Ovary (tissue), 9 donors: ENCODE data around the gene WNT9A. TPM values are rescaled to one million over a fixed set of nuclear protein-coding genes. Genes with fewer than 3 reads are reported as not detected.
A peak's percentile ranks its signal among the peaks of the same experiment; 100 is the strongest.

Source experiments
- DNase-seq, 5 donors: peaks; one replicate each; pipeline ENCODE4 v3.0.0-alpha.2; 2019 to 2020
- H3K27ac ChIP-seq, 2 donors: fragments of 200-600 bp; one replicate each; pipeline versions ENCODE4 v1.5.1 to v1.8.0; 2019 to 2022
- H3K27me3 ChIP-seq: fragments of 200-600 bp; one replicate; pipeline ENCODE4 v1.8.0; 2022
- H3K36me3 ChIP-seq: fragments of 200-600 bp; sonication (generic); one replicate; pipeline ENCODE4 v1.5.1; 2019
- H3K4me1 ChIP-seq: one replicate; pipeline ENCODE4 v1.8.1; 2013; ENCODE audit warnings: mild to moderate bottlenecking, moderate library complexity; ENCODE audit not compliant: insufficient read depth
- H3K4me3 ChIP-seq: fragments of 200-600 bp; sonication (generic); one replicate; pipeline ENCODE4 v1.5.1; 2017
- H3K9me3 ChIP-seq, 2 donors: fragments of 200-600 bp in 1 of 2; sonication (generic) in 1 of 2; one replicate each; pipeline versions ENCODE4 v1.5.1 to v1.8.1; 2013 to 2019; ENCODE audit warnings: mild to moderate bottlenecking in 1 of 2, moderate library complexity in 1 of 2
- CTCF ChIP-seq, 3 donors: fragments of 450-650 bp in 2 of 3; fragments of 200-600 bp in 1 of 3; IDR thresholded peaks; one replicate each; pipeline versions ENCODE4 v1.5.1 to v1.8.0; 2016 to 2022; ENCODE audit warnings: antibody characterized with exemption in 3 of 3, mild to moderate bottlenecking in 1 of 3
- EP300 ChIP-seq: sonication (generic); formaldehyde crosslinking; IDR thresholded peaks from one replicate; pipeline ENCODE4 v1.6.1; 2017; ENCODE audit warnings: antibody characterized with exemption
- POLR2A ChIP-seq: fragments of 450-650 bp; IDR thresholded peaks from one replicate; pipeline ENCODE4 v1.6.1; 2017; ENCODE audit warnings: antibody characterized with exemption, mild to moderate bottlenecking, moderate library complexity
- WGBS, 3 donors: extraction: QIAGEN DNeasy Blood & Tissue Kit in 1 of 3; methylation state at CpG; one replicate each; pipeline versions ENCODE4 v1.1.5 to v1.1.7; 2013 to 2017; 5-methylcytosine and 5-hydroxymethylcytosine counted together
- intact Hi-C, 4 donors: fragments of 100-400 bp; cut with DNase I; formaldehyde crosslinking; loops; one replicate each; pipeline versions ENCODE4 v1.11.0 to v1.15.1; 2022 to 2023
- polyA plus RNA-seq, 2 donors: library from polyadenylated mRNA; stranded (reverse); fragments of 200-250 nt in 1 of 2; fragments of 350-450 nt in 1 of 2; fragmentation: Illumina TruSeq in 1 of 2; extraction: RNeasy Lipid Tissue Mini Kit (QIAGEN cat#74804) in 1 of 2; gene quantifications; one replicate each; pipeline ENCODE4 v1.2.3, GENCODE V29; 2013 to 2014
- total RNA-seq, 7 donors: library from RNA; depleted of rRNA in 2 of 7; stranded (reverse); fragments of >200 nt in 2 of 7; fragmentation: NEBNext Ultra II Directional in 3 of 7; extraction: Animal tissue kit (Norgen Biotek cat#: 25700) in 3 of 7; gene quantifications; one replicate each; pipeline versions ENCODE4 v1.1.0 to v1.2.4, GENCODE V29; 2016 to 2023
- donor health status: DM: no; HTN: no; CAD: no; lungs with moderate emphysema.
- donor health status: DM: no; HTN: no; CAD: no.
- donor health status: Bipolar disorder and iron deficiency.
- donor health status: DM: yes; HTN: yes; CAD: no.
- donor health status: DM: no; HTN: no; CAD: no.
- donor health status: DM: yes; HTN: yes; CAD: no.

Gene WNT9A
- total and polyA plus RNA-seq, 9 donors, result 1.1 to 15.9 (median 9.8) TPM

GRCh38 chr1:227961651-227962466, 14.1 kb upstream of the WNT9A start:
- Histone ChIP-seq H3K36me3 (no peaks in the 10 kb centered on the region), H3K27me3 (no peaks in the 10 kb centered on the region), H3K4me3 (no peak overlapping the region), H3K4me1 (no peaks in the 10 kb centered on the region), H3K9me3 (no peaks in the 10 kb centered on the region), H3K27ac (no peak overlapping the region)
- TF ChIP-seq EP300, result no peak
- TF ChIP-seq POLR2A, result no peak
- TF ChIP-seq CTCF (IDR thresholded peaks at IDR 0.05), result no peak
- 33 to 44% (median 43%) methylated on average over 4 of the region's 4 CpGs for WGBS, 3 donors
- DNase-seq, result no peak
- intact Hi-C loops, result no loop called here

- H3K27me3 ChIP-seq, result no peaks in the 10 kb centered on the region
- no peak overlapping the region for H3K4me3 ChIP-seq
- no peaks in the 10 kb centered on the region for H3K4me1 ChIP-seq
- intact Hi-C loops, result no loop called here
- no peak overlapping the region for H3K27ac ChIP-seq
- H3K9me3 ChIP-seq, result no peaks in the 10 kb centered on the region
- H3K36me3 ChIP-seq, result no peaks in the 10 kb centered on the region
- DNase-seq, result peak in 1 of 5 donors; percentile 13
- no peak for TF ChIP-seq POLR2A
- TF ChIP-seq CTCF (IDR thresholded peaks at IDR 0.05), result no peak
- no peak for TF ChIP-seq EP300
- 86 to 93% (median 92%) methylated on average over 10 of the region's 10 CpGs for WGBS, 3 donors
These were observed 11.7 kb upstream of the WNT9A start for GRCh38 chr1:227959325-227959860.

GRCh38 chr1:227958617-227959324, 11.0 kb upstream of the WNT9A start:
- no peaks in the 10 kb centered on the region for H3K36me3 ChIP-seq
- no peaks in the 10 kb centered on the region for H3K27me3 ChIP-seq
- H3K4me1 ChIP-seq, result no peaks in the 10 kb centered on the region
- TF ChIP-seq CTCF (IDR thresholded peaks at IDR 0.05), result no peak
- no peak for TF ChIP-seq EP300
- no peak for TF ChIP-seq POLR2A
- H3K27ac ChIP-seq, result no peak overlapping the region
- H3K9me3 ChIP-seq, result no peaks in the 10 kb centered on the region
- intact Hi-C loops, result no loop called here
- 52 to 76% (median 57%) methylated on average over 2 of the region's 2 CpGs for WGBS, 3 donors
- DNase-seq, result no peak
- no peak overlapping the region for H3K4me3 ChIP-seq

- no peak for TF ChIP-seq CTCF (IDR thresholded peaks at IDR 0.05)
- no peak for TF ChIP-seq POLR2A
- TF ChIP-seq EP300, result no peak
- H3K9me3 ChIP-seq, result no peaks in the 10 kb centered on the region
- DNase-seq, result no peak
- no peak overlapping the region for H3K4me3 ChIP-seq
- H3K27ac ChIP-seq, result no peak overlapping the region
- no peaks in the 10 kb centered on the region for H3K36me3 ChIP-seq
- intact Hi-C loops, result no loop called here
- H3K4me1 ChIP-seq, result no peaks in the 10 kb centered on the region
- H3K27me3 ChIP-seq, result no peaks in the 10 kb centered on the region
These were observed 8.1 kb upstream of the WNT9A start for GRCh38 chr1:227955808-227956207.
